ENCODE measurements around the gene AMOTL2. TPM values are rescaled to one million over a fixed set of nuclear protein-coding genes. Genes with fewer than 3 reads are reported as not detected.

The AMOTL2 gene
- total RNA-seq, 1 donor from 2014 or later: not detected

GRCh38 chr3:134339913-134340312 is 34.3 kb downstream of the AMOTL2 start:
- no peaks in the 10 kb centered on the region for H3K9me3 Mint-ChIP-seq
- TF ChIP-seq CTCF (IDR thresholded peaks at IDR 0.05): no peak
- no peaks in the 10 kb centered on the region for H3K36me3 Mint-ChIP-seq (ENCODE audit: low read depth)
- intact Hi-C loops (cut with micrococcal nuclease): no loop called here
- H3K4me1 Mint-ChIP-seq: peaks cover 2% of the 10 kb centered on the region
- no peak overlapping the region for H3K27ac Mint-ChIP-seq
- no peak for ATAC-seq (ENCODE audit: low read depth)
- POLR2A ChIA-PET: no interaction called here
- DNase-seq: no peak
- CTCF ChIA-PET: no interaction called here
- H3K4me3 Mint-ChIP-seq: no peak overlapping the region
- H3K27me3 Mint-ChIP-seq: peaks cover 5% of the 10 kb centered on the region

GRCh38 chr3:134339331-134339730 is 34.9 kb downstream of the AMOTL2 start:
- POLR2A ChIA-PET: no interaction called here
- Mint-ChIP-seq H3K4me3 (no peak overlapping the region), H3K4me1 (no peaks in the 10 kb centered on the region), H3K27ac (no peak overlapping the region), H3K36me3 (ENCODE audit: low read depth) (no peaks in the 10 kb centered on the region), H3K27me3 (peaks cover 5% of the 10 kb centered on the region), H3K9me3 (no peaks in the 10 kb centered on the region)
- no peak for ATAC-seq (ENCODE audit: low read depth)
- CTCF ChIA-PET: no interaction called here
- intact Hi-C loops (cut with micrococcal nuclease): no loop called here
- TF ChIP-seq CTCF (IDR thresholded peaks at IDR 0.05): no peak
- no peak for DNase-seq

GRCh38 chr3:134338516-134339261 is 35.6 kb downstream of the AMOTL2 start:
- Mint-ChIP-seq H3K27ac (no peak overlapping the region), H3K27me3 (peaks cover 5% of the 10 kb centered on the region), H3K4me3 (no peak overlapping the region), H3K36me3 (ENCODE audit: low read depth) (no peaks in the 10 kb centered on the region), H3K4me1 (no peaks in the 10 kb centered on the region), H3K9me3 (no peaks in the 10 kb centered on the region)
- ATAC-seq (ENCODE audit: low read depth) (no peak), DNase-seq (no peak)
- intact Hi-C loops (cut with micrococcal nuclease): no loop called here
- ChIA-PET CTCF (interaction anchor here (1.7 kb wide), 1 partner anchor 126 kb away, joined by 5 read pairs; no protein-coding TSS in a partner anchor), POLR2A (no interaction called here)
- no peak for TF ChIP-seq CTCF (IDR thresholded peaks at IDR 0.05)

- Mint-ChIP-seq H3K4me3 (no peak overlapping the region), H3K9me3 (no peaks in the 10 kb centered on the region), H3K4me1 (no peaks in the 10 kb centered on the region), H3K27me3 (peaks cover 5% of the 10 kb centered on the region), H3K36me3 (ENCODE audit: low read depth) (no peaks in the 10 kb centered on the region), H3K27ac (no peak overlapping the region)
- no peak for TF ChIP-seq CTCF (IDR thresholded peaks at IDR 0.05)
- ATAC-seq (ENCODE audit: low read depth) (no peak), DNase-seq (no peak)
- ChIA-PET POLR2A (no interaction called here), CTCF (interaction anchor here (1.7 kb wide), 1 partner anchor 125 kb away, joined by 5 read pairs; no protein-coding TSS in a partner anchor)
- intact Hi-C loops (cut with micrococcal nuclease): no loop called here
Measured at GRCh38 chr3:134338201-134338512, 36.1 kb downstream of the AMOTL2 start.

- ATAC-seq (ENCODE audit: low read depth): no peak
- no peak overlapping the region for H3K4me3 Mint-ChIP-seq
- no peaks in the 10 kb centered on the region for H3K4me1 Mint-ChIP-seq
- H3K27me3 Mint-ChIP-seq: peaks cover 5% of the 10 kb centered on the region
- no peak for TF ChIP-seq CTCF (IDR thresholded peaks at IDR 0.05)
- H3K36me3 Mint-ChIP-seq (ENCODE audit: low read depth): no peaks in the 10 kb centered on the region
- H3K27ac Mint-ChIP-seq: no peak overlapping the region
- no peaks in the 10 kb centered on the region for H3K9me3 Mint-ChIP-seq
- intact Hi-C loops (cut with micrococcal nuclease): no loop called here
- ChIA-PET CTCF (interaction anchor here (1.7 kb wide), 1 partner anchor 125 kb away, joined by 5 read pairs; no protein-coding TSS in a partner anchor), POLR2A (no interaction called here)
- no peak for DNase-seq
Measured at GRCh38 chr3:134337511-134338200, 36.6 kb downstream of the AMOTL2 start.
